Testis (tissue), 3 donors: Measurements from ENCODE around the gene EMC6. TPM values are rescaled to one million over a fixed set of nuclear protein-coding genes. Genes with fewer than 3 reads are reported as not detected.

Source experiments
- DNase-seq: peaks from one replicate; pipeline ENCODE4 v3.0.0-alpha.2; 2019
- H3K27ac ChIP-seq, 2 donors: fragments of 200-600 bp; sonication (generic); one replicate each; pipeline ENCODE4 v1.5.1; 2019
- H3K27me3 ChIP-seq: fragments of 200-600 bp; sonication (generic); one replicate; pipeline ENCODE4 v1.5.1; 2019
- H3K36me3 ChIP-seq: fragments of 200-600 bp; sonication (generic); one replicate; pipeline ENCODE4 v1.5.1; 2017; ENCODE audit warnings: low read depth; ENCODE audit errors: missing control alignments
- H3K4me1 ChIP-seq: fragments of 200-600 bp; sonication (generic); one replicate; pipeline ENCODE4 v1.5.1; 2019
- H3K4me3 ChIP-seq, 2 donors: fragments of 200-600 bp; sonication (generic); one replicate each; pipeline ENCODE4 v1.5.1; 2017 to 2019
- H3K9me3 ChIP-seq: fragments of 200-600 bp; sonication (generic); one replicate; pipeline ENCODE4 v1.5.1; 2017
- CTCF ChIP-seq, 3 experiments: fragments of 450-650 bp in 2 of 3; fragments of 200-600 bp in 1 of 3; sonication (generic) in 1 of 3; IDR thresholded peaks; one replicate each; pipeline ENCODE4 v1.5.1; 2016 to 2019; ENCODE audit warnings: antibody characterized with exemption in 3 of 3, mild to moderate bottlenecking in 2 of 3, moderate library complexity in 1 of 3
- POLR2A ChIP-seq: fragments of 450-650 bp; IDR thresholded peaks from one replicate; pipeline ENCODE4 v1.6.1; 2017; ENCODE audit warnings: antibody characterized with exemption, mild to moderate bottlenecking, moderate library complexity
- WGBS, 2 donors: methylation state at CpG; one replicate each; pipeline ENCODE4 v1.1.5; 2018; 5-methylcytosine and 5-hydroxymethylcytosine counted together
- intact Hi-C: fragments of 100-400 bp; cut with DNase I; formaldehyde crosslinking; loops from one replicate; pipeline ENCODE4 v1.15.1; 2023; ENCODE audit warnings: low total_unique reads
- polyA plus RNA-seq: library from polyadenylated mRNA; stranded (reverse); fragments of 350-450 nt; fragmentation: Illumina TruSeq; extraction: RNeasy Lipid Tissue Mini Kit (QIAGEN cat#74804); gene quantifications from one replicate; pipeline ENCODE4 v1.2.3, GENCODE V29; 2014; ENCODE audit warnings: low read depth, low replicate concordance; ENCODE audit not compliant: insufficient read depth
- total RNA-seq, 2 donors: library from RNA; depleted of rRNA; stranded (reverse); fragments of >200 nt; gene quantifications; one replicate each; pipeline ENCODE4 v1.2.3, GENCODE V29; 2016

EMC6 gene
- total and polyA plus RNA-seq, 3 donors from 2014 or later: 39.0 to 74.1 (median 46.5) TPM

- Histone ChIP-seq H3K4me3 (no peak overlapping the region), H3K27me3 (no peaks in the 10 kb centered on the region), H3K4me1 (peaks cover 12% of the 10 kb centered on the region), H3K27ac (no peak overlapping the region), H3K9me3 (no peaks in the 10 kb centered on the region), H3K36me3 (no peaks in the 10 kb centered on the region)
- no peak for DNase-seq
- intact Hi-C loops: no loop called here
- TF ChIP-seq POLR2A (no peak), CTCF (IDR thresholded peaks at IDR 0.05) (no peak)
- 77 to 80% methylated on average over 9 to 16 of the region's 16 CpGs for WGBS, 2 donors
Observed at GRCh38 chr17:3691617-3692067, 23.0 kb downstream of the EMC6 start.

GRCh38 chr17:3692346-3692745 lies 23.7 kb downstream of the EMC6 start:
- H3K36me3 ChIP-seq: no peaks in the 10 kb centered on the region
- peaks cover 12% of the 10 kb centered on the region for H3K4me1 ChIP-seq
- WGBS, 2 donors: 84 to 88% methylated on average over 9 of the region's 9 CpGs
- intact Hi-C loops: no loop called here
- no peaks in the 10 kb centered on the region for H3K27me3 ChIP-seq
- no peaks in the 10 kb centered on the region for H3K9me3 ChIP-seq
- no peak overlapping the region for H3K27ac ChIP-seq
- H3K4me3 ChIP-seq: no peak overlapping the region
- DNase-seq: no peak
- no peak for TF ChIP-seq CTCF (IDR thresholded peaks at IDR 0.05)
- no peak for TF ChIP-seq POLR2A

- no peaks in the 10 kb centered on the region for H3K9me3 ChIP-seq
- 78% methylated on average over 4 of the region's 4 CpGs for WGBS, 2 donors
Observed at GRCh38 chr17:3693141-3693540, 24.5 kb downstream of the EMC6 start.

GRCh38 chr17:3693829-3694231 lies 25.2 kb downstream of the EMC6 start:
- no peak overlapping the region for H3K4me3 ChIP-seq
- no peaks in the 10 kb centered on the region for H3K27me3 ChIP-seq
- no peak for DNase-seq
- H3K9me3 ChIP-seq: no peaks in the 10 kb centered on the region
- no peak overlapping the region for H3K27ac ChIP-seq
- peaks cover 12% of the 10 kb centered on the region for H3K4me1 ChIP-seq
- TF ChIP-seq CTCF (IDR thresholded peaks at IDR 0.05) (no peak), POLR2A (no peak)
- no peaks in the 10 kb centered on the region for H3K36me3 ChIP-seq
- 61 to 73% methylated on average over 9 of the region's 9 CpGs for WGBS, 2 donors
- intact Hi-C loops: no loop called here

More at GRCh38 chr17:3693141-3693540, 24.5 kb downstream of the EMC6 start:
- Histone ChIP-seq H3K36me3 (no peaks in the 10 kb centered on the region), H3K27ac (no peak overlapping the region), H3K4me1 (peaks cover 12% of the 10 kb centered on the region), H3K27me3 (no peaks in the 10 kb centered on the region), H3K4me3 (no peak overlapping the region)
- DNase-seq: no peak
- intact Hi-C loops: no loop called here
- TF ChIP-seq CTCF (IDR thresholded peaks at IDR 0.05) (no peak), POLR2A (no peak)

GRCh38 chr17:3695129-3695722 lies 26.6 kb downstream of the EMC6 start:
- intact Hi-C loops: no loop called here
- TF ChIP-seq CTCF (IDR thresholded peaks at IDR 0.05) (no peak), POLR2A (no peak)
- 5 to 8% methylated on average over 7 to 16 of the region's 17 CpGs for WGBS, 2 donors
- Histone ChIP-seq H3K4me1 (peaks cover 12% of the 10 kb centered on the region), H3K27ac (no peak overlapping the region), H3K9me3 (no peaks in the 10 kb centered on the region), H3K4me3 (peak overlapping the region; percentile 20 to 34), H3K27me3 (no peaks in the 10 kb centered on the region), H3K36me3 (no peaks in the 10 kb centered on the region)
- no peak for DNase-seq
